ENCODE results near the gene PRTN3.

PRTN3 gene

GRCh38 chr19:795073-795611 lies 45.7 kb upstream of the PRTN3 start:
- no peaks in the 10 kb centered on the region for H3K27me3 ChIP-seq
- peak overlapping the region; percentile 48 to 67 for H3K27ac ChIP-seq
- TF ChIP-seq, protein P1, sequence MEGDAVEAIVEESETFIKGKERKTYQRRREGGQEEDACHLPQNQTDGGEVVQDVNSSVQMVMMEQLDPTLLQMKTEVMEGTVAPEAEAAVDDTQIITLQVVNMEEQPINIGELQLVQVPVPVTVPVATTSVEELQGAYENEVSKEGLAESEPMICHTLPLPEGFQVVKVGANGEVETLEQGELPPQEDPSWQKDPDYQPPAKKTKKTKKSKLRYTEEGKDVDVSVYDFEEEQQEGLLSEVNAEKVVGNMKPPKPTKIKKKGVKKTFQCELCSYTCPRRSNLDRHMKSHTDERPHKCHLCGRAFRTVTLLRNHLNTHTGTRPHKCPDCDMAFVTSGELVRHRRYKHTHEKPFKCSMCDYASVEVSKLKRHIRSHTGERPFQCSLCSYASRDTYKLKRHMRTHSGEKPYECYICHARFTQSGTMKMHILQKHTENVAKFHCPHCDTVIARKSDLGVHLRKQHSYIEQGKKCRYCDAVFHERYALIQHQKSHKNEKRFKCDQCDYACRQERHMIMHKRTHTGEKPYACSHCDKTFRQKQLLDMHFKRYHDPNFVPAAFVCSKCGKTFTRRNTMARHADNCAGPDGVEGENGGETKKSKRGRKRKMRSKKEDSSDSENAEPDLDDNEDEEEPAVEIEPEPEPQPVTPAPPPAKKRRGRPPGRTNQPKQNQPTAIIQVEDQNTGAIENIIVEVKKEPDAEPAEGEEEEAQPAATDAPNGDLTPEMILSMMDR (IDR thresholded peaks at IDR 0.05), result no peak
- DNase-seq, result no peak
- H3K36me3 ChIP-seq, result peaks cover 4 to 10% (median 7%) of the 10 kb centered on the region in 3 donors
- intact Hi-C loops (cut with DNase I; ENCODE audit: low total_unique reads), result no loop called here
- H3K4me1 ChIP-seq, result peaks cover 11 to 38% (median 34%) of the 10 kb centered on the region in 4 donors
- no peaks in the 10 kb centered on the region for H3K9me3 ChIP-seq
- no peak overlapping the region for H3K4me3 ChIP-seq

DNA sequence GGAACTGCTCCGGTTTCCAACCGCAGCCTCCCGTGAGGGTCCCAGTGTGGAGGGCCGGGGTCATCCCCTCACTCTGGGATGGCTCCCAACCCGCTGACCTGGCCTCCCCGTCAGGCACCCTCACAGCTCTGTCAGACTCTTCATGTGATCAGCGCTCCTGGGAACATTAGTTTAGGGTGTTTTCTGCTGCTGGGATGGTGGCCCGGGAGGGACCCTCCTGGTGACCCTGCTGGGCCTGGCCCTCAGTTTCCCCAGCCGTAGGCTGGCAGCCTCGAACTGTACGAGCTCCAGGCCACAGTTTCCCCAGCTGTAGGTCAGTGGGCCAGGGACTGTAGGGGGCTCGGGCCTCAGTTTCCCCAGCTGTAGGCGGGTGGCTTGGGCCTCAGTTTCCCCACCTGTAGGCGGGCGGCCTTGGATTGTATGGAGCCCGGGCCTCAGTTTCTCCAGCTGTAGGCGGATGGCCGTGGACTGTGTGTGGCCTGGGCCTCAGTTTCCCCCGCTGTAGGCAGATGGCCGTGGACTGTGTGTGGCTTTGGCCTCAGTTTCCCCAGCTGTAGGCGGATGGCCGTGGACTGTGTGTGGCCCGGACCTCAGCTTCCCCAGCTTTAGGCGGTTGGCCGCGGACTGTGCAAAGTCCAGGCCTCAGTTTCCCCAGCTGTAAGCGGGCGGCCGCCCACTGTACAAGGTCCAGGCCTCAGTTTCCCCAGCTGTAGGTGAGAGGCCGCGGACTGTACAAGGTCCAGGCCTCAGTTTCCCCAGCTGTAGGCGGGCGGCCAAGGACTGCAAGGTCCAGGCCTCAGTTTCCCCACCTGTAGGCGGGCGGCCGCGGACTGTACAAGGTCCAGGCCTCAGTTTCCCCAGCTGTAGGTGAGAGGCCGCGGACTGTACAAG lies 44.9 kb upstream of the PRTN3 start:
- DNase-seq, result no peak
- peak overlapping the region; percentile 56 to 64 for H3K4me3 ChIP-seq
- no peaks in the 10 kb centered on the region for H3K9me3 ChIP-seq
- H3K27ac ChIP-seq, result peak overlapping the region; percentile 75 to 77
- no peaks in the 10 kb centered on the region for H3K27me3 ChIP-seq
- TF ChIP-seq, protein P1 (IDR thresholded peaks at IDR 0.05), result no peak
- peaks cover 9 to 16% (median 12%) of the 10 kb centered on the region in 3 donors for H3K36me3 ChIP-seq
- intact Hi-C loops (cut with DNase I; ENCODE audit: low total_unique reads), result no loop called here
- H3K4me1 ChIP-seq, result peaks cover 19 to 46% (median 42%) of the 10 kb centered on the region in 4 donors

GRCh38 chr19:796692-797527 lies 43.9 kb upstream of the PRTN3 start, which contains the start of gene PTBP1:
PTBP1 (plus strand) TSS chr19:797452; CDS start chr19:797498, 46 bp downstream.
- DNase-seq, result peak; percentile 100
- Histone ChIP-seq H3K36me3 (peaks cover 9 to 16% (median 12%) of the 10 kb centered on the region in 3 donors), H3K27me3 (no peaks in the 10 kb centered on the region), H3K4me3 (peak within 1 kb of the TSS; percentile 82 to 98), H3K27ac (peak within 1 kb of the TSS; percentile 91 to 98), H3K9me3 (no peaks in the 10 kb centered on the region), H3K4me1 (peaks cover 23 to 56% (median 52%) of the 10 kb centered on the region in 4 donors)
- TF ChIP-seq, protein P1 (IDR thresholded peaks at IDR 0.05), result peak in 1 of 2 experiments; percentile 3
- intact Hi-C loops (cut with DNase I; ENCODE audit: low total_unique reads), result no loop called here

GRCh38 chr19:797528-798414 lies 43.0 kb upstream of the PRTN3 start:
- H3K9me3 ChIP-seq, result no peaks in the 10 kb centered on the region
- no peaks in the 10 kb centered on the region for H3K27me3 ChIP-seq
- H3K36me3 ChIP-seq, result peaks cover 9 to 16% (median 12%) of the 10 kb centered on the region in 3 donors
- TF ChIP-seq, protein P1 (IDR thresholded peaks at IDR 0.05), result no peak
- H3K27ac ChIP-seq, result peak overlapping the region; percentile 91 to 98
- peaks cover 23 to 64% (median 60%) of the 10 kb centered on the region in 4 donors for H3K4me1 ChIP-seq
- intact Hi-C loops (cut with DNase I; ENCODE audit: low total_unique reads), result no loop called here
- DNase-seq, result peak; percentile 80 to 94
- H3K4me3 ChIP-seq, result peak overlapping the region; percentile 82 to 98
